MM.1S (cell line): ENCODE data around the gene RARRES2.

ENCODE experiments used
- DNase-seq: peaks from one replicate; pipeline ENCODE4 v3.0.0-alpha.2; 2015
- H2AFZ ChIP-seq: fragments of 300-600 bp; sonication (generic); 2 replicates; pipeline ENCODE4 v1.6.0; 2016; ENCODE audit warnings: antibody characterized with exemption, low read length
- H3F3A ChIP-seq: fragments of 300-600 bp; sonication (generic); 2 replicates; pipeline ENCODE4 v1.6.1; 2016; ENCODE audit warnings: mild to moderate bottlenecking, antibody characterized with exemption, low read length, moderate library complexity, mixed read lengths; ENCODE audit not compliant: insufficient read depth
- H3K27ac ChIP-seq: fragments of 300-600 bp; sonication (generic); 2 replicates; pipeline ENCODE4 v1.5.1; 2016; ENCODE audit warnings: mild to moderate bottlenecking, low read length
- H3K27me3 ChIP-seq: fragments of 300-600 bp; sonication (generic); replicated peaks from 2 replicates; pipeline ENCODE4 v1.6.0; 2016; ENCODE audit warnings: low read length; ENCODE audit not compliant: insufficient read depth
- H3K36me3 ChIP-seq: fragments of 300-600 bp; sonication (generic); replicated peaks from 2 replicates; pipeline ENCODE4 v1.6.1; 2016; ENCODE audit warnings: mild to moderate bottlenecking, low read length, mixed read lengths; ENCODE audit not compliant: insufficient read depth
- H3K4me1 ChIP-seq: fragments of 300-600 bp; sonication (generic); 2 replicates; pipeline ENCODE4 v1.6.1; 2016; ENCODE audit warnings: low read length, mixed read lengths
- H3K4me2 ChIP-seq: fragments of 300-600 bp; sonication (generic); 2 replicates; pipeline ENCODE4 v1.6.0; 2016; ENCODE audit warnings: low read depth, low read length
- H3K4me3 ChIP-seq: fragments of 300-600 bp; sonication (generic); 2 replicates; pipeline ENCODE4 v1.5.1; 2016; ENCODE audit warnings: low read length, mixed read lengths
- H3K79me2 ChIP-seq: fragments of 300-600 bp; sonication (generic); 2 replicates; pipeline ENCODE4 v1.6.1; 2016; ENCODE audit warnings: mixed run types, low read length, mixed read lengths
- H3K9ac ChIP-seq: fragments of 300-600 bp; sonication (generic); 2 replicates; pipeline ENCODE4 v1.6.1; 2016; ENCODE audit warnings: low read length, mixed read lengths
- H3K9me2 ChIP-seq: fragments of 300-600 bp; sonication (generic); replicated peaks from 2 replicates; pipeline ENCODE4 v1.6.1; 2016; ENCODE audit warnings: mild to moderate bottlenecking, low read length, mixed read lengths; ENCODE audit not compliant: insufficient read depth
- H3K9me3 ChIP-seq: fragments of 300-600 bp; sonication (generic); replicated peaks from 2 replicates; pipeline ENCODE4 v1.6.1; 2016; ENCODE audit warnings: mild to moderate bottlenecking, low read length, mixed read lengths; ENCODE audit not compliant: insufficient read depth
- H4K20me1 ChIP-seq: fragments of 300-600 bp; sonication (generic); 2 replicates; pipeline ENCODE4 v1.6.1; 2016; ENCODE audit warnings: mild to moderate bottlenecking, low read length, moderate library complexity, mixed read lengths; ENCODE audit not compliant: insufficient read depth
- EZH2 ChIP-seq: fragments of 300-600 bp; sonication (generic); optimal IDR thresholded peaks from 2 replicates; pipeline ENCODE3; 2017; ENCODE audit warnings: low read depth, mild to moderate bottlenecking, antibody characterized with exemption, low read length, mixed read lengths
- EZH2phosphoT487 ChIP-seq: fragments of 300-600 bp; sonication (generic); IDR thresholded peaks from 2 replicates; pipeline ENCODE4 v1.6.1; 2018; ENCODE audit warnings: antibody characterized with exemption, low read length
- TF ChIP-seq, protein P1 (sequence below): fragments of 300-600 bp; sonication (generic); IDR thresholded peaks from 2 replicates; pipeline ENCODE4 v1.5.1; 2016; ENCODE audit warnings: antibody characterized with exemption, low read length, mixed read lengths

The RARRES2 gene

DNA sequence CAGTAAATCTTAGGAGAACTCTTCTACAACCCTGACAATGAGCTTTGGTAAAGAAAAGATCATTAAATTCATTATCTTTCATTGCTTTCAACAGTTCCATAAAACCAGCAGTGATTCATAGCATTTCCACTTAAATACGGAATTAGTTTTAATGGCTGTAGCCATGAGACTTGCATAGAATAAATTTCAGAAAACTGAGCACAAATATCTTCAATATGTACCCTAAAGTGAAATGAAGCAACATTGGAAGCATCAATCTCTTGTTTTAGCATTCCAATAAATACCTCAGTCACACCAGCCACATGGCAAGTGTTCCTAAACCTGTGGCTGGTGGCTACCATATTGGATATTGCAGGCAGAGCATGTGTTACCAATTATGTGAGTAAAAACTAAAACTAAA, 3.6 kb upstream of the RARRES2 start:
- Histone ChIP-seq H3K36me3 (no peaks in the 10 kb centered on the region), H3K27ac (no peak overlapping the region), H3K9me2 (no peaks in the 10 kb centered on the region), H3K9ac (no peak overlapping the region), H3K4me2 (no peak overlapping the region), H3K27me3 (peaks cover 2% of the 10 kb centered on the region; the same call in 1 of the 2 replicates), H4K20me1 (no peaks in the 10 kb centered on the region), H3K79me2 (no peaks in the 10 kb centered on the region), H3F3A (no peaks in the 10 kb centered on the region), H3K9me3 (no peaks in the 10 kb centered on the region), H3K4me3 (no peak overlapping the region), H2AFZ (no peak overlapping the region), H3K4me1 (no peaks in the 10 kb centered on the region)
- DNase-seq, result no peak
- TF ChIP-seq EZH2, result no peak
- TF ChIP-seq, protein P1, sequence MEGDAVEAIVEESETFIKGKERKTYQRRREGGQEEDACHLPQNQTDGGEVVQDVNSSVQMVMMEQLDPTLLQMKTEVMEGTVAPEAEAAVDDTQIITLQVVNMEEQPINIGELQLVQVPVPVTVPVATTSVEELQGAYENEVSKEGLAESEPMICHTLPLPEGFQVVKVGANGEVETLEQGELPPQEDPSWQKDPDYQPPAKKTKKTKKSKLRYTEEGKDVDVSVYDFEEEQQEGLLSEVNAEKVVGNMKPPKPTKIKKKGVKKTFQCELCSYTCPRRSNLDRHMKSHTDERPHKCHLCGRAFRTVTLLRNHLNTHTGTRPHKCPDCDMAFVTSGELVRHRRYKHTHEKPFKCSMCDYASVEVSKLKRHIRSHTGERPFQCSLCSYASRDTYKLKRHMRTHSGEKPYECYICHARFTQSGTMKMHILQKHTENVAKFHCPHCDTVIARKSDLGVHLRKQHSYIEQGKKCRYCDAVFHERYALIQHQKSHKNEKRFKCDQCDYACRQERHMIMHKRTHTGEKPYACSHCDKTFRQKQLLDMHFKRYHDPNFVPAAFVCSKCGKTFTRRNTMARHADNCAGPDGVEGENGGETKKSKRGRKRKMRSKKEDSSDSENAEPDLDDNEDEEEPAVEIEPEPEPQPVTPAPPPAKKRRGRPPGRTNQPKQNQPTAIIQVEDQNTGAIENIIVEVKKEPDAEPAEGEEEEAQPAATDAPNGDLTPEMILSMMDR, result no peak
- TF ChIP-seq EZH2phosphoT487, result no peak

- H4K20me1 ChIP-seq, result no peaks in the 10 kb centered on the region
- H3K27me3 ChIP-seq, result peaks cover 2% of the 10 kb centered on the region; the same call in 1 of the 2 replicates
- H3K4me1 ChIP-seq, result no peaks in the 10 kb centered on the region
- H3K4me3 ChIP-seq, result no peak overlapping the region
- H2AFZ ChIP-seq, result no peak overlapping the region
- no peaks in the 10 kb centered on the region for H3K79me2 ChIP-seq
- H3K27ac ChIP-seq, result no peak overlapping the region
- H3K9me3 ChIP-seq, result no peaks in the 10 kb centered on the region
- H3K9ac ChIP-seq, result no peak overlapping the region
- no peaks in the 10 kb centered on the region for H3K36me3 ChIP-seq
- no peaks in the 10 kb centered on the region for H3K9me2 ChIP-seq
- no peaks in the 10 kb centered on the region for H3F3A ChIP-seq
- no peak for DNase-seq
- no peak overlapping the region for H3K4me2 ChIP-seq
- TF ChIP-seq, protein P1, result no peak
- TF ChIP-seq EZH2phosphoT487 (no peak), EZH2 (no peak)
Observed at GRCh38 chr7:150344299-150344698, 2.9 kb upstream of the RARRES2 start.

DNA sequence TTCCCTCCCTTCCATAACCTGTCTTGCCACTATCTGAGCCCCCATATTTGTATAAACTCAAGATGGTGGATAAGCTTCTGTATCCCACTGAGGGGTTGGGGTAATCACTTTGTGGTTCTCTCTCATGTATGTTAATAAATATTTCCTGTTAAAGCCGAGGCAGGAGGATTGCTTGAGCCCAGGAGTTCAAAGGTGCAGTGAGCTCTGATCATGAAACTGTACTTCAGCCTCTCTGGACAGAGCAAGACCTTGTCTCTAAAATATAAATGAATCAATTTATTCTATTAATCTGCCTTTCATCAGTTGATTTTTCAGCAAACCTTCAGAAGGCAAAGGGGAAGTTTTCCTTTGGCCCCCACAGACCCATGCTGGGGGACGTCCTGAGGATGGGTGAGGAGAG, 1.8 kb upstream of the RARRES2 start:
- H3K9ac ChIP-seq, result no peak overlapping the region
- H4K20me1 ChIP-seq, result no peaks in the 10 kb centered on the region
- no peaks in the 10 kb centered on the region for H3F3A ChIP-seq
- no peaks in the 10 kb centered on the region for H3K79me2 ChIP-seq
- peaks cover 2% of the 10 kb centered on the region; the same call in 1 of the 2 replicates for H3K27me3 ChIP-seq
- no peaks in the 10 kb centered on the region for H3K9me2 ChIP-seq
- TF ChIP-seq, protein P1, result no peak
- no peak for TF ChIP-seq EZH2phosphoT487
- no peak for TF ChIP-seq EZH2
- no peak overlapping the region for H3K4me2 ChIP-seq
- H3K9me3 ChIP-seq, result no peaks in the 10 kb centered on the region
- no peak overlapping the region for H2AFZ ChIP-seq
- no peak overlapping the region for H3K4me3 ChIP-seq
- H3K27ac ChIP-seq, result no peak overlapping the region
- no peaks in the 10 kb centered on the region for H3K36me3 ChIP-seq
- no peaks in the 10 kb centered on the region for H3K4me1 ChIP-seq
- DNase-seq, result no peak

- H3K27ac ChIP-seq, result no peak overlapping the region
Observed at GRCh38 chr7:150342121-150342408, 636 bp upstream of the RARRES2 start.

More at GRCh38 chr7:150342121-150342408, 636 bp upstream of the RARRES2 start:
- no peak overlapping the region for H3K4me2 ChIP-seq
- H3K4me3 ChIP-seq, result no peak overlapping the region
- DNase-seq, result no peak
- H2AFZ ChIP-seq, result no peak overlapping the region
- H4K20me1 ChIP-seq, result no peaks in the 10 kb centered on the region
- TF ChIP-seq EZH2 (no peak), EZH2phosphoT487 (no peak)
- TF ChIP-seq, protein P1, result no peak
- no peaks in the 10 kb centered on the region for H3K9me3 ChIP-seq
- no peak overlapping the region for H3K9ac ChIP-seq
- no peaks in the 10 kb centered on the region for H3K36me3 ChIP-seq
- H3K27me3 ChIP-seq, result peaks cover 2% of the 10 kb centered on the region; the same call in 1 of the 2 replicates
- no peaks in the 10 kb centered on the region for H3K9me2 ChIP-seq
- no peaks in the 10 kb centered on the region for H3F3A ChIP-seq
- no peaks in the 10 kb centered on the region for H3K4me1 ChIP-seq
- H3K79me2 ChIP-seq, result no peaks in the 10 kb centered on the region
